ENCODE results near the gene BRF1. TPM values are rescaled to one million over a fixed set of nuclear protein-coding genes. Genes with fewer than 3 reads are reported as not detected.
A peak's percentile ranks its signal among the peaks of the same experiment; 100 is the strongest.

Gene BRF1
- total RNA-seq, 4 donors from 2014 or later, result 77.6 to 114 (median 99.5) TPM

- 48 to 54% methylated on average over 16 to 19 of the region's 21 CpGs for WGBS, 2 donors
- H3K9me3 ChIP-seq, result no peaks in the 10 kb centered on the region
- no peak for TF ChIP-seq EP300 (IDR thresholded peaks at IDR 0.05)
- TF ChIP-seq POLR2A (IDR thresholded peaks at IDR 0.05), result no peak
- no peak for TF ChIP-seq CTCF (IDR thresholded peaks at IDR 0.05)
- no peaks in the 10 kb centered on the region for H3K36me3 ChIP-seq
- H3K4me1 ChIP-seq, result peaks cover 0 to 20% (median 3%) of the 10 kb centered on the region in 4 donors
- peak overlapping the region in 1 of 4 donors; percentile 66 for H3K27ac ChIP-seq
- no peak for DNase-seq (ENCODE audit: low spot score in 2 of 2)
- H3K4me3 ChIP-seq, result peak overlapping the region in 3 of 4 donors; percentile 3 to 60 (median 29)
- peaks cover 0 to 6% of the 10 kb centered on the region in 2 donors for H3K27me3 ChIP-seq
Observed at GRCh38 chr14:105181549-105182295, 119.1 kb downstream of the BRF1 start.

- TF ChIP-seq POLR2A (IDR thresholded peaks at IDR 0.05) (no peak), EP300 (IDR thresholded peaks at IDR 0.05) (no peak), CTCF (IDR thresholded peaks at IDR 0.05) (no peak)
- Histone ChIP-seq H3K27me3 (peaks cover 0 to 6% of the 10 kb centered on the region in 2 donors), H3K36me3 (no peaks in the 10 kb centered on the region), H3K27ac (peak within 1 kb of the TSS in 2 of 4 donors; percentile 47 to 66), H3K4me1 (peaks cover 0 to 20% (median 3%) of the 10 kb centered on the region in 4 donors), H3K4me3 (peak within 1 kb of the TSS; percentile 21 to 60 (median 38)), H3K9me3 (no peaks in the 10 kb centered on the region)
- DNase-seq (ENCODE audit: low spot score in 2 of 2), result peak in 1 of 2 donors; percentile 33
- 2 to 5% methylated on average over 7 to 49 of the region's 106 CpGs for WGBS, 2 donors
Observed at GRCh38 chr14:105180592-105181548, 119.9 kb downstream of the BRF1 start, which contains the start of gene NUDT14. Gene NUDT14 (minus strand): TSS chr14:105181312. CDS start chr14:105181209, 103 bp downstream.

- Histone ChIP-seq H3K4me1 (peaks cover 0 to 24% (median 3%) of the 10 kb centered on the region in 4 donors), H3K4me3 (no peak overlapping the region), H3K9me3 (no peaks in the 10 kb centered on the region), H3K36me3 (no peaks in the 10 kb centered on the region), H3K27me3 (peaks cover 0 to 6% of the 10 kb centered on the region in 2 donors), H3K27ac (no peak overlapping the region)
- TF ChIP-seq POLR2A (IDR thresholded peaks at IDR 0.05) (no peak), CTCF (IDR thresholded peaks at IDR 0.05) (no peak)
- WGBS, 2 donors, result 80 to 83% methylated on average over 4 to 12 of the region's 13 CpGs
- DNase-seq (ENCODE audit: low spot score in 2 of 2), result no peak
Observed at GRCh38 chr14:105179191-105179590, 121.6 kb downstream of the BRF1 start.

- H3K4me1 ChIP-seq, result peaks cover 0 to 24% (median 3%) of the 10 kb centered on the region in 4 donors
- TF ChIP-seq EP300 (IDR thresholded peaks at IDR 0.05) (no peak), POLR2A (IDR thresholded peaks at IDR 0.05) (no peak), CTCF (IDR thresholded peaks at IDR 0.05) (no peak)
- no peaks in the 10 kb centered on the region for H3K9me3 ChIP-seq
- H3K27me3 ChIP-seq, result peaks cover 0 to 6% of the 10 kb centered on the region in 2 donors
- no peak for DNase-seq (ENCODE audit: low spot score in 2 of 2)
- H3K4me3 ChIP-seq, result no peak overlapping the region
- H3K27ac ChIP-seq, result no peak overlapping the region
- no peaks in the 10 kb centered on the region for H3K36me3 ChIP-seq
- WGBS, 2 donors, result 86 to 94% methylated on average over 11 of the region's 11 CpGs
Observed at GRCh38 chr14:105178868-105179140, 122.0 kb downstream of the BRF1 start.
